Progenitor cell of endocrine pancreas (in vitro differentiated cells): ENCODE results near the gene UGT1A5. TPM values are rescaled to one million over a fixed set of nuclear protein-coding genes. Genes with fewer than 3 reads are reported as not detected.

Experiments
- DNase-seq: peaks from one replicate; pipeline ENCODE4 v3.0.0; 2021; ENCODE audit warnings: low spot score; ENCODE audit not compliant: unreplicated experiment
- H3K27ac Mint-ChIP-seq: 2 replicates; pipeline ENCODE4 v1.8.0; 2021; ENCODE audit warnings: mild to moderate bottlenecking, moderate library complexity, mixed read lengths
- H3K27me3 Mint-ChIP-seq: 2 replicates; pipeline ENCODE4 v1.8.0; 2021; ENCODE audit warnings: mixed read lengths
- H3K36me3 Mint-ChIP-seq: 2 replicates; pipeline ENCODE4 v1.8.0; 2022; ENCODE audit warnings: mixed read lengths; ENCODE audit not compliant: insufficient read depth
- H3K4me1 Mint-ChIP-seq: 2 replicates; pipeline ENCODE4 v1.8.0; 2021; ENCODE audit warnings: low read depth, mixed read lengths
- H3K4me3 Mint-ChIP-seq: 2 replicates; pipeline ENCODE4 v1.8.0; 2021; ENCODE audit warnings: low read depth, mild to moderate bottlenecking, moderate library complexity, mixed read lengths
- H3K9me3 Mint-ChIP-seq: 2 replicates; pipeline ENCODE4 v1.8.0; 2021; ENCODE audit warnings: low read depth, mixed read lengths
- CTCF ChIP-seq: fragments of 200-600 bp; sonication (generic); IDR thresholded peaks from one replicate; pipeline ENCODE4 v1.5.0; 2021; ENCODE audit warnings: antibody characterized with exemption, mild to moderate bottlenecking; ENCODE audit not compliant: unreplicated experiment
- total RNA-seq: library from RNA; stranded (reverse); gene quantifications from 2 replicates; pipeline ENCODE4 v1.2.1, GENCODE V29; 2021

Gene UGT1A5
- total RNA-seq, 1 donor from 2014 or later: not detected

- Mint-ChIP-seq H3K27ac (no peak overlapping the region), H3K4me1 (peaks cover 5% of the 10 kb centered on the region), H3K4me3 (no peak overlapping the region), H3K36me3 (no peaks in the 10 kb centered on the region), H3K27me3 (no peaks in the 10 kb centered on the region), H3K9me3 (peaks cover 11% of the 10 kb centered on the region)
- no peak for DNase-seq
- no peak for TF ChIP-seq CTCF
Observed at GRCh38 chr2:233705911-233706506, 6.7 kb upstream of the UGT1A5 start.

DNA sequence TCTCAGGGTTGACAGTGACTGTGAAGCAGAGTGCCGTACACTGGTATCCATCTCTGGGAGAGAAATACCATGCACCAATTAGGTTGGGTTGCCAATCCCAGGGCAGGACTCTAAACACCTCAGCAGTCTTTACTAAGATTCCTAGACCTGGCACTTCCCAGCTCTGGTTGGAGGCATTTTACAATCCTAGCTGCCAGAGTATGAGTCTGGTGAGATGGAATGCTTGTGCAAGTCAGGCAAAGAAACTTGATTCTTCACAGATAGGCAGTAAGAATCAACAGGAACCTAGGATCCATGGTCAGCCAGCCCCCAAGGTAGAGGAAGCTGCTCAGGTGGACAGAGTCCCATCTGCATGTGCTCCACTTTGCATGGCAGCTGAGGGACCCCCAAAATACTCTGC is 6.0 kb upstream of the UGT1A5 start:
- H3K4me3 Mint-ChIP-seq: no peak overlapping the region
- H3K27ac Mint-ChIP-seq: no peak overlapping the region
- peaks cover 7% of the 10 kb centered on the region for H3K9me3 Mint-ChIP-seq
- TF ChIP-seq CTCF: no peak
- DNase-seq: no peak
- H3K36me3 Mint-ChIP-seq: no peaks in the 10 kb centered on the region
- H3K27me3 Mint-ChIP-seq: no peaks in the 10 kb centered on the region
- peaks cover 9% of the 10 kb centered on the region for H3K4me1 Mint-ChIP-seq

DNA sequence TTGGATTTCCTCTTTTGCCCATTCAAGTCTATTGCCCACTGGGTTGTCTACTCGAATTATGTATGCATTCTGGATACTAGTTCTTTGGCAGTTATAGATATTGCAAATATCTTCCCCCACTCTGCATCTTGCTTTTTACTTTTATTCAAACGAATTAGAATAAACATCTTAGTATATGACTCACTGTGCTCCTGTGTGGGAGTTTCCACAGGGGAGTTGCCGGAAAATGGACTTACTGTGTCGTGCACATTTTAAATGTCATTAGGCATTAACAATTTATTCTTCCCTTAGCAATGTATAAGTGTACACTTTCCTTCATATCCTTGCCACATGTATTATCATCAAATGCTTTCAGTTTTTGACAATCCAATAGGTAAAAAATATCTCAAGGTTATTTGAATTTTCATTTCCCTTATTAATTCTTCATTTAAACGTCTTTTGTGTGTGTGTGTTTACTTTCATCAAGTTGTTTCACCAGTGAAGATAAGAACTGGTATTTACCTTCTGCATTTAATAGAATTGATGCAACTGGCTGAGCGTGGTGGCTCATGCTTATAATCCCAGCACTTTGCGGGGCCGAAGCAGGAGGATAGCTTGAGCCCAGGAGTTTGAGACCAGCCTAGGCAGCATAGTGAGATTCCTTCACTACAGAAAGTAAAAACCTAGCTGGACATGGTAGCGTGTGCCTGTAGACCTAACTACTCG is 4.6 kb upstream of the UGT1A5 start:
- TF ChIP-seq CTCF: no peak
- peaks cover 9% of the 10 kb centered on the region for H3K4me1 Mint-ChIP-seq
- no peaks in the 10 kb centered on the region for H3K27me3 Mint-ChIP-seq
- H3K9me3 Mint-ChIP-seq: peaks cover 3% of the 10 kb centered on the region
- DNase-seq: no peak
- H3K27ac Mint-ChIP-seq: no peak overlapping the region
- no peak overlapping the region for H3K4me3 Mint-ChIP-seq
- H3K36me3 Mint-ChIP-seq: no peaks in the 10 kb centered on the region

DNA sequence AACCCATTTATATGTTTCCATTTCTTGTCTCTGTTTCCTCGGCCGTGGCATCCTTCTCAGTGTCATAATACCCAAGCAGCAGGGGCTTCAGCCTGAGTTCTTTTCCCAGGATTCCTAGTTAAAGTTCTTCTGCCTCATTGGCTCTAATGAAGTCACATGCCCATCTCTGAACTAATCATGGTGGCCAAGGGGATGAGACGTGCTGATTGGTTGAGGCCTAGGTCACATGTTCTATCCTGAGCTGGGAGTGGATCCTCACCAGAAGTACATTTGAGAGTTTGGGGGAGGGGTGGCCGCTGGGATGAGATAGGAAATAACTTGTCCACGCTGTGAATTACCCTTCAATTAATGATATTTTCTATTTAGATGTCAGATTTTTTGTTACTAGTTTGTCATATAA is 3.8 kb upstream of the UGT1A5 start:
- Mint-ChIP-seq H3K9me3 (no peaks in the 10 kb centered on the region), H3K4me3 (no peak overlapping the region), H3K27ac (no peak overlapping the region), H3K4me1 (peaks cover 9% of the 10 kb centered on the region), H3K27me3 (peaks cover 2% of the 10 kb centered on the region), H3K36me3 (no peaks in the 10 kb centered on the region)
- DNase-seq: no peak
- no peak for TF ChIP-seq CTCF

DNA sequence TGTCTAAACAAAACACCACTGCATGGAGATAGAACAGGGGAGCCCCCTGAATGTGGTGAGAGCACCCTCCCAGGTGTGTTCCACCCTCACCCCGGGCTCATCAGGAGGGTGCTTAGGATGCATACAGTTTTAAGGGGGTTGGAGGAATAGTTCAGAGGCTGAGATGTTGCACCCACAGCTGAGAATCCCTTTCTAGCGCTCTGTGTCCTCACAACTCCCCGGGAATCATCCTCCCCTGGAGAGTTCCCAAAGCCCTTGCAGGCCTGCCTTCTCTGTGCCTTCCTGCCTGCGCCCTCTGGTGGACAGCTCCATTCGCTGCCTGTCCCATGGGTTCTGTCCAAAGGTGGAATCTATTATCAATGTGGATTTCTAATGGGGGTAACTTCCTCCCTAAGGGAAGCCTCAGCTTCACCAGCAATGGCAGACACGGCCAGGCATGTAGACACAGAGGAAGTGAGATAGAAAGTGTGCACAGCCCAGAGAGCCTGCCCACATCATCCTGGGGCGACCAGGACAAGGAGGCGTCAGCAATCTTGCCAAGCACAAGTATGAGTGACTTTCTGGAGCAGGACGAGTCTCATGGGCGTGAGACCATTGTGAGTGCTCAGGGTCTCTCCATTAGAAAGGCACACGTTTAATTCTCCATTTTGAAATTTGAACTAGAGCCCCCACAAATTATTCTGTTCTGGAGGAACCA is 1.2 kb upstream of the UGT1A5 start:
- DNase-seq: peak; percentile 71
- Mint-ChIP-seq H3K4me3 (no peak overlapping the region), H3K27ac (no peak overlapping the region), H3K36me3 (no peaks in the 10 kb centered on the region), H3K9me3 (no peaks in the 10 kb centered on the region), H3K27me3 (peaks cover 5% of the 10 kb centered on the region), H3K4me1 (peaks cover 9% of the 10 kb centered on the region)
- TF ChIP-seq CTCF: peak; percentile 94
